ENCODE data around the gene MAGEA3.

Gene MAGEA3

GRCh38 chrX:152738560-152738959, 40.0 kb downstream of the MAGEA3 start:
- no peak for DNase-seq

Measured in activated effector memory CD4-positive, alpha-beta T cell treated with anti-CD3 and anti-CD28 coated beads, Interleukin-2, amount 50 U/mL, for 16 hours (primary cell).